Lower lobe of right lung (tissue), 2 donors: Measurements from ENCODE around the gene RGS6. TPM values are rescaled to one million over a fixed set of nuclear protein-coding genes. Genes with fewer than 3 reads are reported as not detected.

Experiments
- ATAC-seq, 2 donors: fragments of 200-7000 bp; cut with Tn5 transposase; one replicate each; pipeline ENCODE4 v1.9.1; 2020 to 2022; ENCODE audit warnings: mild to moderate bottlenecking in 2 of 2, moderate library complexity in 2 of 2
- DNase-seq: peaks from one replicate; pipeline ENCODE4 v3.0.0-alpha.2; 2020
- H3K27ac ChIP-seq: fragments of 200-600 bp; one replicate; pipeline ENCODE4 v1.8.0; 2022
- H3K27me3 ChIP-seq: fragments of 200-600 bp; one replicate; pipeline ENCODE4 v1.8.0; 2022; ENCODE audit warnings: low read depth
- H3K36me3 ChIP-seq: fragments of 200-600 bp; one replicate; pipeline ENCODE4 v1.8.0; 2022; ENCODE audit warnings: mild to moderate bottlenecking
- H3K4me1 ChIP-seq: fragments of 200-600 bp; one replicate; pipeline ENCODE4 v1.8.0; 2022
- H3K4me3 ChIP-seq: fragments of 200-600 bp; one replicate; pipeline ENCODE4 v1.8.0; 2022; ENCODE audit warnings: mild to moderate bottlenecking
- H3K9me3 ChIP-seq: fragments of 200-600 bp; one replicate; pipeline ENCODE4 v1.8.0; 2022
- intact Hi-C: fragments of 100-400 bp; cut with DNase I; formaldehyde crosslinking; loops from one replicate; pipeline ENCODE4 v1.11.0; 2022
- total RNA-seq: library from RNA; stranded (reverse); fragmentation: NEBNext Ultra II Directional; extraction: Animal tissue kit (Norgen Biotek cat#: 25700); gene quantifications from one replicate; pipeline ENCODE4 v1.2.1, GENCODE V29; 2021
- TF ChIP-seq, protein P1 (sequence below): fragments of 200-600 bp; IDR thresholded peaks from one replicate; pipeline ENCODE4 v1.8.0; 2022; ENCODE audit warnings: antibody characterized with exemption, mild to moderate bottlenecking
- donor health status: DM: no; HTN: yes; CAD: no; lungs with severe emphysema.

Gene RGS6
- total RNA-seq, 1 donor from 2014 or later, result 2.5 TPM

DNA sequence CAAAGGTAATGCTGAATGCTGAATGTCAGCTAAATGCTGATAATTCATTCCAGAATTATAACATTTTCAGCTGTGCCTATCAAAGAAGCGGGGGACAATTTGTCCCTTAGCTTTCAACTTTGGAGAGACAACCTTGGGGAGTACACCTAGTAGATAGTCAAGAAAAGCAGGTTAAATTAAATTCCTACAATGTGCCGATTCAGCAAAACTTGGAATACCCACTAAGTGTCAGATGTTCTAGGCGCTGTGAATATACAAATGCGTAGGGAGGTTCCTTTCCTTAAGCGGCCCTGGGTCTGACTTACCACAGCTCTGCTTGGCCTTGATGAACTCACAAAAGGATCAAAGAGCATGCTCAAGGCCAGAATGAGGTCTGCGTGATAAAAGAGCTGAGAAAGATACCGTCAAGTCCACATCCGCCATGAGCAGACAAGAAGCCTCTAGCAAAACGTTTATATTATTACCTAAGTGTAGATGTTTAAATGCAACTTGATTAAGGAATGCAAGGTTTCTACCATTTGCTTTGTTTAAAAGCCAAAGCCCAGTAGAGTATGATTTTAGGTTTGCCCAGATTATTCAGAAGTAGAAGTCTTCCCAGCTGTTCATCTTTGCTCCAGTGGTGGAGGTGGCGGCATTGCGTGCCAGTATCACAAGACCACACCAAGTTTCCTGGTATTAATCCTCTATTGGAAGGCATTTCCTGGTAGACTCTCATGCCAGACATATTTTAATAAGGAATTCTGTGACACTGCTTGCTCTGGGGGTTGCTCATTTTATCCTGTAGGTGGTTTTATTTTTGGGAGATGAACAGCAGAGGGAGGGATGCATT lies 593.1 kb downstream of the RGS6 start:
- intact Hi-C loops, result no loop called here
- Histone ChIP-seq H3K36me3 (no peaks in the 10 kb centered on the region), H3K9me3 (no peaks in the 10 kb centered on the region), H3K27me3 (no peaks in the 10 kb centered on the region), H3K4me1 (peaks cover 26% of the 10 kb centered on the region), H3K27ac (no peak overlapping the region), H3K4me3 (no peak overlapping the region)
- DNase-seq, result no peak
- TF ChIP-seq, protein P1, sequence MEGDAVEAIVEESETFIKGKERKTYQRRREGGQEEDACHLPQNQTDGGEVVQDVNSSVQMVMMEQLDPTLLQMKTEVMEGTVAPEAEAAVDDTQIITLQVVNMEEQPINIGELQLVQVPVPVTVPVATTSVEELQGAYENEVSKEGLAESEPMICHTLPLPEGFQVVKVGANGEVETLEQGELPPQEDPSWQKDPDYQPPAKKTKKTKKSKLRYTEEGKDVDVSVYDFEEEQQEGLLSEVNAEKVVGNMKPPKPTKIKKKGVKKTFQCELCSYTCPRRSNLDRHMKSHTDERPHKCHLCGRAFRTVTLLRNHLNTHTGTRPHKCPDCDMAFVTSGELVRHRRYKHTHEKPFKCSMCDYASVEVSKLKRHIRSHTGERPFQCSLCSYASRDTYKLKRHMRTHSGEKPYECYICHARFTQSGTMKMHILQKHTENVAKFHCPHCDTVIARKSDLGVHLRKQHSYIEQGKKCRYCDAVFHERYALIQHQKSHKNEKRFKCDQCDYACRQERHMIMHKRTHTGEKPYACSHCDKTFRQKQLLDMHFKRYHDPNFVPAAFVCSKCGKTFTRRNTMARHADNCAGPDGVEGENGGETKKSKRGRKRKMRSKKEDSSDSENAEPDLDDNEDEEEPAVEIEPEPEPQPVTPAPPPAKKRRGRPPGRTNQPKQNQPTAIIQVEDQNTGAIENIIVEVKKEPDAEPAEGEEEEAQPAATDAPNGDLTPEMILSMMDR, result no peak
- ATAC-seq, result no peak

DNA sequence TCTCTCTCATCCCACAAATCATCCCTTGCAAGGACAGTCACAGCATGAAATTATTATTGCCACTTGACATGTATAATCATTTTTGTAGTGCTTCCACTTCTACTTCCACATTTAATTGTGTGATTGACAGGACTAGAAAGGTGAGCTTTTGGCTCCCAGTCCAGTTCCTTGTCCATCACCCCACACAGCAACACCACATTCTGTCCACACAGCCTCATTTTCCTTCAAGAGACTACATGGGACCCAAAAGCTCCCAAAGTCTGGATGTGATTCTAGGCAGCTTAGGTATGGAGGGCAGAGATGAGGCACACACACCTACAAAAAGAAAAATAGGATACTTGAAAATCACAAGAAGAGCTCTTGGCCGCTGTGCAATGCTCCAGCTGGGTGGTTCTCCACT lies 595.4 kb downstream of the RGS6 start:
- H3K4me1 ChIP-seq, result peaks cover 26% of the 10 kb centered on the region
- H3K36me3 ChIP-seq, result no peaks in the 10 kb centered on the region
- no peak overlapping the region for H3K4me3 ChIP-seq
- no peaks in the 10 kb centered on the region for H3K9me3 ChIP-seq
- no peak overlapping the region for H3K27ac ChIP-seq
- DNase-seq (no peak), ATAC-seq (no peak)
- intact Hi-C loops, result no loop called here
- H3K27me3 ChIP-seq, result no peaks in the 10 kb centered on the region
- TF ChIP-seq, protein P1, result no peak

DNA sequence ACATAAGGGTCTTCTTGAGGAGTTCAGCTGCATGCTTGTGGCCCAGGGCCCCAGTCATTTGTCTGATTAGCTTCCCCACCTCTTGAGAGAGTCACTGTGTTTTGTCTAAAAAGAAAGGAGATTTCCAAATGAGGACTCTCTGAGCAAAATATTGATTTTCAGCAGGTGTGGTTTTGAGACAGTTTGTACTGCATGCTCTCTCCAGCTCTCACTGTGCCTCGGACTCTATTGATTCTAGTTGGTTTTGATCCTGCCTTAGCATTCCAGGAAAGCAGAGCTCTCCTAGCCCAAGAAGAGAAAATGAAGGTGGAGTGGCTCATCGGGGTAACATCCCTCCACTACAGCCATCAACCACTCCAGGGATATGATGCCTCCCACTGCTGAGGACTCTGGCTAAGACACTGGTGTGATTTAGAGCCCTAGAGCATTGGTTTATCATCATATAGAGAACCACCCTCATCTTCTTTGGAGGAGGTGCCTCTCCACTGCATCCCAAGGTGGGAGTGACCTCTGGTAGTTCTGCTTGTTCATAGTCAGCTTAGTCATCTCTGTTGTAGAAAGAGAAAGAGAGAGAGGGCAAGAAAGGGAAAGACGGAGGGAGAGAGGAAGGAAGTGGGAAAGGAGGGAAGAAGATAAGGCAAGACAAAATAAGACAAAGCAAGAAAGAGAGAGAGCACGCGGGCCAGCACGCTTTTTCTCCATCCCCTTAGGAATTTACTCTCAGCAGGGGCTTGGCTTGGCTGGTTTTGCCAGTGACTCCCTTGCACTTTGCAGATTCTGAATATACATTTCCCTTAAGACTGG lies 596.0 kb downstream of the RGS6 start:
- Histone ChIP-seq H3K4me1 (peaks cover 21% of the 10 kb centered on the region), H3K4me3 (no peak overlapping the region), H3K9me3 (peaks cover 5% of the 10 kb centered on the region), H3K36me3 (no peaks in the 10 kb centered on the region), H3K27me3 (no peaks in the 10 kb centered on the region), H3K27ac (no peak overlapping the region)
- intact Hi-C loops, result no loop called here
- no peak for DNase-seq
- no peak for ATAC-seq
- TF ChIP-seq, protein P1, result no peak

DNA sequence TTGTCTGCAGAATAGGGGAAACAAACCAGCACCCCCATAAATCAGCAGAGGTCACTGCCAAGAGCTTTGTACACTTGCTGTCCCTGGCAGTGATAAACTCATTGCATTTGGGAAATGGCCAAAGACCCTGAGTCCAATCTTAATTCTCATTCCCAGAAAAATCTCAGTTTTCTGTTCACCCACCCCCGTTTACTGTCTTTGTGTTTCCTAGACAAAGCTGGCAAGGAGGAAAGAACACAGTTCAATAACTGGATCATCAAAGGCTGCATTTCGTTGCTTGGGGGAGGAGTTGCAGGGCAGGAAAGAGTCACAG lies 596.6 kb downstream of the RGS6 start:
- Histone ChIP-seq H3K27ac (no peak overlapping the region), H3K9me3 (peaks cover 5% of the 10 kb centered on the region), H3K4me1 (peaks cover 18% of the 10 kb centered on the region), H3K27me3 (no peaks in the 10 kb centered on the region), H3K36me3 (no peaks in the 10 kb centered on the region), H3K4me3 (no peak overlapping the region)
- ATAC-seq, result no peak
- intact Hi-C loops, result no loop called here
- DNase-seq, result no peak
- TF ChIP-seq, protein P1, result no peak

DNA sequence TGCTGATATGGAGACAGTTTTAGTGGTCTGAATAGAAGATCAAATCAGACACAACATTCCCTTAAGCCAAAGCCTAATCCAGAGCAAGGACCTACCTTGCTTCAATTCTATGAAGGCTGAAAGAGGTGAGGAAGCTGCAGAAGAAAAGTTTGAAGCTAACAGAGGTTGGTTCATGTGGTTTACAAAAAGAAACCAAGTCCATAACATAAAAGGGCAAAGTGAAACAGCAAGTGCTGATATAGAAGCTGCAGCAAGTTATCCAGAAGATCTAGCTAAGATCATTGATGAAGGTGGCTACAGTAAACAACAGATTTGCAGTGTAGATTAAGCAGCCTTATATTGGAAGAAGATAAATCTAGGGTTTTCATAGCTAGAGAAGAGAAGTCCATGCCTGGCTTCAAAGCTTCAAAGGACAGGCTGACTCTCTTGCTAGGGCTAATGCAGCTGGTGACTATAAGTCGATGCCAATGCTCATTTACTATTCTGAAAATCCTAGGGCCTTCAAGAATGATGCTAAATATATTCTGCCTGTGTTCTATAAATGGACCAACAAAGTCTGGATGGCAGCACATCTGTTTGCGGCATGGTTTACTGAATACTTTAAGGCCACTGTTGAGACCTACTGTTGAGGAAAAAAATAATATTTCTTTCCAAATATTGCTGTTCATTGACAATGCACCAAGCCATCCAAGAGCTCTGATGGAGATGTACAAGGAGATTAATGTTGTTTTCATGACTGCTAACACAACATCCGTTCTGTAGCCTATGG lies 600.6 kb downstream of the RGS6 start:
- Histone ChIP-seq H3K36me3 (no peaks in the 10 kb centered on the region), H3K27me3 (no peaks in the 10 kb centered on the region), H3K4me1 (peaks cover 5% of the 10 kb centered on the region), H3K9me3 (peaks cover 5% of the 10 kb centered on the region), H3K27ac (no peak overlapping the region), H3K4me3 (no peak overlapping the region)
- no peak for ATAC-seq
- TF ChIP-seq, protein P1, result no peak
- DNase-seq, result no peak
- intact Hi-C loops, result no loop called here
